MG63 (cell line): ENCODE data around the gene SPATA31A5. TPM values are rescaled to one million over a fixed set of nuclear protein-coding genes. Genes with fewer than 3 reads are reported as not detected.
"Not testable (repeated sequence)": the region's sequence is repeated elsewhere in the genome, so short reads cannot be mapped to it uniquely, and the experiment has no call there.

ENCODE experiments used
- DNase-seq: peaks from one replicate; pipeline ENCODE4 v3.0.0-alpha.2; 2020
- H3K27me3 ChIP-seq: fragments of 250-450 bp; sonication (Bioruptor Pico); 2 replicates; pipeline ENCODE4 v1.5.1; 2020; ENCODE audit warnings: mild to moderate bottlenecking, moderate library complexity
- H3K36me3 ChIP-seq: fragments of 250-450 bp; sonication (Bioruptor Pico); 2 replicates; pipeline ENCODE4 v1.5.1; 2020; ENCODE audit warnings: mild to moderate bottlenecking, moderate library complexity
- H3K4me3 ChIP-seq: fragments of 250-450 bp; sonication (Bioruptor Pico); 2 replicates; pipeline ENCODE4 v1.5.1; 2020; ENCODE audit warnings: mild to moderate bottlenecking, moderate library complexity
- H3K9me3 ChIP-seq: fragments of 250-450 bp; sonication (Bioruptor Pico); 2 replicates; pipeline ENCODE4 v1.5.1; 2020; ENCODE audit warnings: mild to moderate bottlenecking, moderate library complexity
- total RNA-seq: library from RNA; depleted of rRNA; stranded (reverse); fragments of >200 nt; shearing (Covaris generic); gene quantifications from 2 replicates; pipeline ENCODE4 v1.2.3, GENCODE V29; 2014; ENCODE audit warnings: low replicate concordance; rRNA removed

The SPATA31A5 gene
- not detected in 2 replicates for total RNA-seq

DNA sequence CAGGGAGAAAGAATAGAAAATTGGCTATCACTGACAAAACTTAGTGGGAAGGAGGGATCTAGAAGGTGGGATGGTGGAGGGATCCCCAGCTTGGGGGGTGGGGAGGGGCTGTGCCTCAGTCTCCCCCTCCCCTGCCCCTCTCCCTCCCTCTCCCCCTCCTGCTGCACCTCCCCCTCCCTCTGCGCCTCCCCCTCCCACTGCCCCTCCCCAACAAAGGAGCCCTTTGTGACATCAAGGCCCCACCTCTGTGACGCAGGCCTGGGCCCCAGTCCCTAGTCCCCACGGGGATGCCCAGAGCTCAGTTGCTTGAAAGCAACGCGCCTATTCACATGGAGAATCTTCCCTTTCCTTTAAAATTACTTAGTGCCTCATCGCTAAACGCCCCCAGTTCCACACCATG, at the start of gene SPATA31A5:
Gene SPATA31A5, plus strand, starts transcription at position 301 of the 400 bp plus-strand sequence. Its CDS starts 29 bp downstream, at position 330.
- H3K9me3 ChIP-seq, H3K27me3 ChIP-seq, DNase-seq, H3K4me3 ChIP-seq, H3K36me3 ChIP-seq: not testable (repeated sequence)

GRCh38 chr9:60962990-60963350, 48.8 kb downstream of the SPATA31A5 start:
- H3K27me3 ChIP-seq, H3K36me3 ChIP-seq, DNase-seq, H3K4me3 ChIP-seq, H3K9me3 ChIP-seq: not testable (repeated sequence)

GRCh38 chr9:60966382-60966781, 52.2 kb downstream of the SPATA31A5 start:
- not testable (repeated sequence) for H3K4me3 ChIP-seq, DNase-seq, H3K9me3 ChIP-seq, H3K27me3 ChIP-seq, H3K36me3 ChIP-seq
